ENCODE data around the gene TMEM200A. TPM values are rescaled to one million over a fixed set of nuclear protein-coding genes. Genes with fewer than 3 reads are reported as not detected.

The TMEM200A gene
- total RNA-seq, 1 experiment from 2014 or later: 0.10 TPM

GRCh38 chr6:130405549-130405948 is 39.7 kb downstream of the TMEM200A start:
- CTCF ChIA-PET: no interaction called here
- no peak overlapping the region for H3K27ac ChIP-seq (ENCODE audit: low read length)
- no peaks in the 10 kb centered on the region for H3K36me3 ChIP-seq (ENCODE audit: control insufficient read depth, insufficient read depth, low read length)
- H3K27me3 ChIP-seq (ENCODE audit: control insufficient read depth, insufficient read depth, low read length): no peaks in the 10 kb centered on the region
- POLR2A ChIA-PET: no interaction called here
- TF ChIP-seq CTCF (IDR thresholded peaks at IDR 0.05): no peak
- no peak for TF ChIP-seq POLR2AphosphoS5 (IDR thresholded peaks at IDR 0.05; ENCODE audit: low read depth, low read length)
- TF ChIP-seq SIN3A (IDR thresholded peaks at IDR 0.05; ENCODE audit: borderline replicate concordance, insufficient read depth, low read depth, low read length): no peak
- no peak for TF ChIP-seq TCF7L2 (IDR thresholded peaks at IDR 0.05; ENCODE audit: low read depth, low read length)
- TF ChIP-seq, protein P1, sequence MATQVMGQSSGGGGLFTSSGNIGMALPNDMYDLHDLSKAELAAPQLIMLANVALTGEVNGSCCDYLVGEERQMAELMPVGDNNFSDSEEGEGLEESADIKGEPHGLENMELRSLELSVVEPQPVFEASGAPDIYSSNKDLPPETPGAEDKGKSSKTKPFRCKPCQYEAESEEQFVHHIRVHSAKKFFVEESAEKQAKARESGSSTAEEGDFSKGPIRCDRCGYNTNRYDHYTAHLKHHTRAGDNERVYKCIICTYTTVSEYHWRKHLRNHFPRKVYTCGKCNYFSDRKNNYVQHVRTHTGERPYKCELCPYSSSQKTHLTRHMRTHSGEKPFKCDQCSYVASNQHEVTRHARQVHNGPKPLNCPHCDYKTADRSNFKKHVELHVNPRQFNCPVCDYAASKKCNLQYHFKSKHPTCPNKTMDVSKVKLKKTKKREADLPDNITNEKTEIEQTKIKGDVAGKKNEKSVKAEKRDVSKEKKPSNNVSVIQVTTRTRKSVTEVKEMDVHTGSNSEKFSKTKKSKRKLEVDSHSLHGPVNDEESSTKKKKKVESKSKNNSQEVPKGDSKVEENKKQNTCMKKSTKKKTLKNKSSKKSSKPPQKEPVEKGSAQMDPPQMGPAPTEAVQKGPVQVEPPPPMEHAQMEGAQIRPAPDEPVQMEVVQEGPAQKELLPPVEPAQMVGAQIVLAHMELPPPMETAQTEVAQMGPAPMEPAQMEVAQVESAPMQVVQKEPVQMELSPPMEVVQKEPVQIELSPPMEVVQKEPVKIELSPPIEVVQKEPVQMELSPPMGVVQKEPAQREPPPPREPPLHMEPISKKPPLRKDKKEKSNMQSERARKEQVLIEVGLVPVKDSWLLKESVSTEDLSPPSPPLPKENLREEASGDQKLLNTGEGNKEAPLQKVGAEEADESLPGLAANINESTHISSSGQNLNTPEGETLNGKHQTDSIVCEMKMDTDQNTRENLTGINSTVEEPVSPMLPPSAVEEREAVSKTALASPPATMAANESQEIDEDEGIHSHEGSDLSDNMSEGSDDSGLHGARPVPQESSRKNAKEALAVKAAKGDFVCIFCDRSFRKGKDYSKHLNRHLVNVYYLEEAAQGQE (IDR thresholded peaks at IDR 0.05; ENCODE audit: insufficient read depth in 1 of 2, low read depth in 2 of 2, low read length in 1 of 2): no peak
- DNase-seq (ENCODE audit: low read depth, low spot score) (no peak), ATAC-seq (no peak)
- H3K9me3 ChIP-seq (ENCODE audit: control insufficient read depth, insufficient read depth, low read depth, low read length): no peaks in the 10 kb centered on the region
- in situ Hi-C loops (cut with HindIII; ENCODE audit: low pct_unique_long_range_greater_than_20kb, low sequenced_read_pairs): no loop called here
- no peaks in the 10 kb centered on the region for H3K4me1 ChIP-seq (ENCODE audit: control insufficient read depth, insufficient read depth, low read length)
- H3K4me3 ChIP-seq (ENCODE audit: low read depth in 2 of 2, low read length in 2 of 2): no peak overlapping the region
- intact Hi-C loops (cut with micrococcal nuclease; ENCODE audit: unreplicated experiment): no loop called here
- BruUV-seq (replicated peaks): no TSS peak

DNA sequence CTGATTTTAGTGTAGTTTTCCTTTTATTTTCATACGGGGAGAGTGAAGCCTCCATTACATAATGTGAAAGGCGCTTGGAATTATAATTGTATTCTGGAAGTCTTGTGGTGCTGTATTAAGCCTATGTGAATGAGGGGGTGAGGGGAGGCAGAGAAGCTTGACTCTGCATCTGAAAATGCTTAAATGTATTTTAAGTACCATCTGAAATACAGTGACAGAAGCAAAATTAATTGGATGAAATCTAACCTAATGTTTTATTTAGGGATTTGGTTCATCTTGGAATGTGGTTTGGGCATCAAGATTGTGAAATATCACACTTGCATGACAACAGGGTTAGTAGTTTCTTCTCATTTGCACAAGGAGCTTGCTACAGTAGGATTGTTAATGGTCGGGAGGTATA is 41.2 kb downstream of the TMEM200A start:
- H3K9me3 ChIP-seq (ENCODE audit: control insufficient read depth, insufficient read depth, low read depth, low read length): no peaks in the 10 kb centered on the region
- TF ChIP-seq, protein P1 (IDR thresholded peaks at IDR 0.05; ENCODE audit: insufficient read depth in 1 of 2, low read depth in 2 of 2, low read length in 1 of 2): no peak
- TF ChIP-seq TCF7L2 (IDR thresholded peaks at IDR 0.05; ENCODE audit: low read depth, low read length): no peak
- no peaks in the 10 kb centered on the region for H3K27me3 ChIP-seq (ENCODE audit: control insufficient read depth, insufficient read depth, low read length)
- H3K4me3 ChIP-seq (ENCODE audit: low read depth in 2 of 2, low read length in 2 of 2): no peak overlapping the region
- ChIA-PET POLR2A (no interaction called here), CTCF (no interaction called here)
- H3K36me3 ChIP-seq (ENCODE audit: control insufficient read depth, insufficient read depth, low read length): no peaks in the 10 kb centered on the region
- intact Hi-C loops (cut with micrococcal nuclease; ENCODE audit: unreplicated experiment) (no loop called here), in situ Hi-C loops (cut with HindIII; ENCODE audit: low pct_unique_long_range_greater_than_20kb, low sequenced_read_pairs) (no loop called here)
- ATAC-seq: no peak
- H3K27ac ChIP-seq (ENCODE audit: low read length): no peak overlapping the region
- BruUV-seq (replicated peaks): no TSS peak
- DNase-seq (ENCODE audit: low read depth, low spot score): no peak
- no peaks in the 10 kb centered on the region for H3K4me1 ChIP-seq (ENCODE audit: control insufficient read depth, insufficient read depth, low read length)

All from Panc1 (cell line).